Liver (tissue), 3 donors: ENCODE data around the gene PHYHD1.

ENCODE experiments used
- EGR1 ChIP-seq, 2 donors: IDR thresholded peaks; 2 replicates each; pipeline ENCODE4 v1.6.1; 2016 to 2018; ENCODE audit warnings: antibody characterized with exemption in 2 of 2, low read depth in 2 of 2
- FOXA1 ChIP-seq: IDR thresholded peaks from 2 replicates; pipeline ENCODE4 v1.6.1; 2016; ENCODE audit warnings: antibody characterized with exemption
- HNF4A ChIP-seq, 2 donors: conservative IDR thresholded peaks; 2 replicates each; pipeline ENCODE4 v1.6.1; 2016; ENCODE audit warnings: antibody characterized with exemption in 2 of 2, mild to moderate bottlenecking in 2 of 2
- HNF4G ChIP-seq: IDR thresholded peaks from 2 replicates; pipeline ENCODE4 v1.6.1; 2016; ENCODE audit warnings: antibody characterized with exemption
- JUND ChIP-seq, 2 donors: IDR thresholded peaks; 2 replicates each; pipeline ENCODE4 v1.6.1; 2016; ENCODE audit warnings: antibody characterized with exemption in 2 of 2
- NR2F2 ChIP-seq: IDR thresholded peaks from 2 replicates; pipeline ENCODE4 v1.6.1; 2016; ENCODE audit warnings: antibody characterized with exemption
- RAD21 ChIP-seq, 2 donors: IDR thresholded peaks; 2 replicates each; pipeline ENCODE4 v1.6.1; 2016; ENCODE audit warnings: antibody characterized with exemption in 2 of 2, mild to moderate bottlenecking in 2 of 2
- SP1 ChIP-seq: IDR thresholded peaks from 2 replicates; pipeline ENCODE4 v1.6.1; 2018; ENCODE audit warnings: antibody characterized with exemption, mild to moderate bottlenecking
- TAF1 ChIP-seq: conservative IDR thresholded peaks from 2 replicates; pipeline ENCODE4 v1.6.1; 2016; ENCODE audit warnings: antibody characterized with exemption, mild to moderate bottlenecking
- YY1 ChIP-seq: IDR thresholded peaks from 2 replicates; pipeline ENCODE4 v1.6.1; 2016; ENCODE audit warnings: antibody characterized with exemption, mild to moderate bottlenecking
- TF ChIP-seq, protein P1 (sequence below): IDR thresholded peaks from 2 replicates; pipeline ENCODE4 v1.6.1; 2016; ENCODE audit warnings: antibody characterized with exemption
- TF ChIP-seq, protein P2 (sequence below): fragments of 150-350 bp; IDR thresholded peaks from 2 replicates; pipeline ENCODE4 v1.5.1; 2017; ENCODE audit warnings: improper control_type of control experiment, low read depth, low read length; ENCODE audit not compliant: missing input control
- TF ChIP-seq, protein P3 (sequence below): IDR thresholded peaks from 2 replicates; pipeline ENCODE4 v1.6.1; 2016; ENCODE audit warnings: antibody characterized with exemption, mild to moderate bottlenecking
- TF ChIP-seq, protein P4 (sequence below): IDR thresholded peaks from 2 replicates; pipeline ENCODE4 v1.6.1; 2016; ENCODE audit warnings: antibody characterized with exemption
- donor health status: healthy.
- donor health status: healthy.

DNA sequence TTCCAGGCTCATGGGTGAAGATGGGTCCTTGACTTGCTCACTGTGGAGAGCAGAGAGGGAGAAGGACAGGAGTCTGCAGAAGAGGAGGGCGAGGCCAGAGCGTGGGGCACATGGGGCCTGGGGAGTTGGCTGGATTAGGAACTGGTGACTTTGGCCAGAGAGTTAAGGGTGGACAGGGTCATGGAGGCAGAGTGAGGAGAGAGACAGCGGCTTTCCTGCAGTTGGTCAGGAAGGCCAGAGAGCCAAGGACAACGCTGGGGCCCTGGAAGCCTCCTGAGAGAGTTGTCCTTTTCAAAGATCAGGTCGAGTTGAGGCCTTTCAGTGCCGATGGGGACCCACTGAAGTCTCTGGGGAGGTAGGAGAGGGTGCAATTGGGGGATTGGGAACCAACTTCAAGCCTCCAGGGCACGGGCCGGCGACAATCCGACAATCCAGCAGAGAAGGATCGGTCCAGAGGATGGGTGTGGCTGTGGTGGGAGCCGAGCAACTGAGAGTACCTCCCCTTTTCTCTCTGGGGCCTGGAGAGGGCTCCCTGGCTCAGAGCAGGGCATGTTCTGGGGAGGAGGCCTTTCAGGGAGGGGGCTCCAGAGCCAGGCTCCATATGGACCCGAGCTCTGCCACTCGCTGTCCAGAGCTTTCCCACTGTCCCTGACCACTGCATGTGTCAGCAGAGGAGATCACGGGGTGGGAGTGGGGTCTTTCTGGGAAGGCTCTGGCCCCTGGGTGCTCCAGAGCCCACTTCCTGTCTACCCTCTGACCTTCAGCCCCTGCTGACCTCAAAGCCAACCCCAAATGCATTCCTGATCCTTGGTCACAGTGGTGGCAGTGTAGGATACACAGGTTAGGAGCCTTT lies 7.5 kb upstream of the PHYHD1 start:
- TF ChIP-seq YY1, result no peak
- no peak for TF ChIP-seq FOXA1
- TF ChIP-seq JUND (IDR thresholded peaks at IDR 0.05), result no peak
- TF ChIP-seq HNF4G, result no peak
- TF ChIP-seq, protein P1, sequence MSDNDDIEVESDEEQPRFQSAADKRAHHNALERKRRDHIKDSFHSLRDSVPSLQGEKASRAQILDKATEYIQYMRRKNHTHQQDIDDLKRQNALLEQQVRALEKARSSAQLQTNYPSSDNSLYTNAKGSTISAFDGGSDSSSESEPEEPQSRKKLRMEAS, result no peak
- TF ChIP-seq, protein P2, sequence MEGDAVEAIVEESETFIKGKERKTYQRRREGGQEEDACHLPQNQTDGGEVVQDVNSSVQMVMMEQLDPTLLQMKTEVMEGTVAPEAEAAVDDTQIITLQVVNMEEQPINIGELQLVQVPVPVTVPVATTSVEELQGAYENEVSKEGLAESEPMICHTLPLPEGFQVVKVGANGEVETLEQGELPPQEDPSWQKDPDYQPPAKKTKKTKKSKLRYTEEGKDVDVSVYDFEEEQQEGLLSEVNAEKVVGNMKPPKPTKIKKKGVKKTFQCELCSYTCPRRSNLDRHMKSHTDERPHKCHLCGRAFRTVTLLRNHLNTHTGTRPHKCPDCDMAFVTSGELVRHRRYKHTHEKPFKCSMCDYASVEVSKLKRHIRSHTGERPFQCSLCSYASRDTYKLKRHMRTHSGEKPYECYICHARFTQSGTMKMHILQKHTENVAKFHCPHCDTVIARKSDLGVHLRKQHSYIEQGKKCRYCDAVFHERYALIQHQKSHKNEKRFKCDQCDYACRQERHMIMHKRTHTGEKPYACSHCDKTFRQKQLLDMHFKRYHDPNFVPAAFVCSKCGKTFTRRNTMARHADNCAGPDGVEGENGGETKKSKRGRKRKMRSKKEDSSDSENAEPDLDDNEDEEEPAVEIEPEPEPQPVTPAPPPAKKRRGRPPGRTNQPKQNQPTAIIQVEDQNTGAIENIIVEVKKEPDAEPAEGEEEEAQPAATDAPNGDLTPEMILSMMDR, result no peak
- no peak for TF ChIP-seq RAD21 (IDR thresholded peaks at IDR 0.05)
- TF ChIP-seq TAF1, result no peak
- TF ChIP-seq SP1, result no peak
- TF ChIP-seq, protein P3, sequence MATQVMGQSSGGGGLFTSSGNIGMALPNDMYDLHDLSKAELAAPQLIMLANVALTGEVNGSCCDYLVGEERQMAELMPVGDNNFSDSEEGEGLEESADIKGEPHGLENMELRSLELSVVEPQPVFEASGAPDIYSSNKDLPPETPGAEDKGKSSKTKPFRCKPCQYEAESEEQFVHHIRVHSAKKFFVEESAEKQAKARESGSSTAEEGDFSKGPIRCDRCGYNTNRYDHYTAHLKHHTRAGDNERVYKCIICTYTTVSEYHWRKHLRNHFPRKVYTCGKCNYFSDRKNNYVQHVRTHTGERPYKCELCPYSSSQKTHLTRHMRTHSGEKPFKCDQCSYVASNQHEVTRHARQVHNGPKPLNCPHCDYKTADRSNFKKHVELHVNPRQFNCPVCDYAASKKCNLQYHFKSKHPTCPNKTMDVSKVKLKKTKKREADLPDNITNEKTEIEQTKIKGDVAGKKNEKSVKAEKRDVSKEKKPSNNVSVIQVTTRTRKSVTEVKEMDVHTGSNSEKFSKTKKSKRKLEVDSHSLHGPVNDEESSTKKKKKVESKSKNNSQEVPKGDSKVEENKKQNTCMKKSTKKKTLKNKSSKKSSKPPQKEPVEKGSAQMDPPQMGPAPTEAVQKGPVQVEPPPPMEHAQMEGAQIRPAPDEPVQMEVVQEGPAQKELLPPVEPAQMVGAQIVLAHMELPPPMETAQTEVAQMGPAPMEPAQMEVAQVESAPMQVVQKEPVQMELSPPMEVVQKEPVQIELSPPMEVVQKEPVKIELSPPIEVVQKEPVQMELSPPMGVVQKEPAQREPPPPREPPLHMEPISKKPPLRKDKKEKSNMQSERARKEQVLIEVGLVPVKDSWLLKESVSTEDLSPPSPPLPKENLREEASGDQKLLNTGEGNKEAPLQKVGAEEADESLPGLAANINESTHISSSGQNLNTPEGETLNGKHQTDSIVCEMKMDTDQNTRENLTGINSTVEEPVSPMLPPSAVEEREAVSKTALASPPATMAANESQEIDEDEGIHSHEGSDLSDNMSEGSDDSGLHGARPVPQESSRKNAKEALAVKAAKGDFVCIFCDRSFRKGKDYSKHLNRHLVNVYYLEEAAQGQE, result no peak
- TF ChIP-seq HNF4A (conservative IDR thresholded peaks at IDR 0.05), result no peak
- TF ChIP-seq, protein P4, sequence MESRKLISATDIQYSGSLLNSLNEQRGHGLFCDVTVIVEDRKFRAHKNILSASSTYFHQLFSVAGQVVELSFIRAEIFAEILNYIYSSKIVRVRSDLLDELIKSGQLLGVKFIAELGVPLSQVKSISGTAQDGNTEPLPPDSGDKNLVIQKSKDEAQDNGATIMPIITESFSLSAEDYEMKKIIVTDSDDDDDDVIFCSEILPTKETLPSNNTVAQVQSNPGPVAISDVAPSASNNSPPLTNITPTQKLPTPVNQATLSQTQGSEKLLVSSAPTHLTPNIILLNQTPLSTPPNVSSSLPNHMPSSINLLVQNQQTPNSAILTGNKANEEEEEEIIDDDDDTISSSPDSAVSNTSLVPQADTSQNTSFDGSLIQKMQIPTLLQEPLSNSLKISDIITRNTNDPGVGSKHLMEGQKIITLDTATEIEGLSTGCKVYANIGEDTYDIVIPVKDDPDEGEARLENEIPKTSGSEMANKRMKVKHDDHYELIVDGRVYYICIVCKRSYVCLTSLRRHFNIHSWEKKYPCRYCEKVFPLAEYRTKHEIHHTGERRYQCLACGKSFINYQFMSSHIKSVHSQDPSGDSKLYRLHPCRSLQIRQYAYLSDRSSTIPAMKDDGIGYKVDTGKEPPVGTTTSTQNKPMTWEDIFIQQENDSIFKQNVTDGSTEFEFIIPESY, result no peak
- no peak for TF ChIP-seq NR2F2
- TF ChIP-seq EGR1 (IDR thresholded peaks at IDR 0.05; ENCODE audit: low read depth in 2 of 2), result no peak
